Upper lobe of left lung (tissue), 6 donors: ENCODE measurements around the gene ADK. TPM values are rescaled to one million over a fixed set of nuclear protein-coding genes. Genes with fewer than 3 reads are reported as not detected.
A peak's percentile ranks its signal among the peaks of the same experiment; 100 is the strongest.

Experiments used
- ATAC-seq, 2 donors: fragments of 200-7000 bp; cut with Tn5 transposase; one replicate each; pipeline ENCODE4 v1.9.1; 2022; ENCODE audit warnings: mild to moderate bottlenecking in 2 of 2, moderate library complexity in 2 of 2; ENCODE audit not compliant: low FRiP score in 2 of 2
- DNase-seq, 2 donors: peaks; one replicate each; pipeline ENCODE4 v3.0.0-alpha.2; 2019 to 2020
- H3K27ac ChIP-seq, 4 donors: fragments of 200-600 bp; sonication (generic); one replicate each; pipeline ENCODE4 v1.5.1; 2016 to 2019
- H3K27me3 ChIP-seq, 4 donors: fragments of 200-600 bp; sonication (generic); one replicate each; pipeline ENCODE4 v1.5.1; 2017 to 2019
- H3K36me3 ChIP-seq, 4 donors: fragments of 200-600 bp; sonication (generic); one replicate each; pipeline ENCODE4 v1.5.1; 2016 to 2019
- H3K4me1 ChIP-seq, 4 donors: fragments of 200-600 bp; sonication (generic); one replicate each; pipeline ENCODE4 v1.5.1; 2018 to 2019
- H3K4me3 ChIP-seq, 4 donors: fragments of 200-600 bp; sonication (generic); one replicate each; pipeline ENCODE4 v1.5.1; 2017 to 2019; ENCODE audit warnings: mild to moderate bottlenecking in 2 of 4, moderate library complexity in 1 of 4
- H3K9me3 ChIP-seq, 4 donors: fragments of 200-600 bp; sonication (generic); one replicate each; pipeline ENCODE4 v1.5.1; 2018 to 2019
- EP300 ChIP-seq, 4 donors: sonication (generic); formaldehyde crosslinking; IDR thresholded peaks; one replicate each; pipeline ENCODE4 v1.5.1; 2017; ENCODE audit warnings: antibody characterized with exemption in 4 of 4, control low read depth in 2 of 4
- POLR2A ChIP-seq, 4 donors: fragments of 450-650 bp; IDR thresholded peaks; one replicate each; pipeline ENCODE4 v1.5.1; 2016 to 2017; ENCODE audit warnings: antibody characterized with exemption in 4 of 4, mild to moderate bottlenecking in 2 of 4
- POLR2AphosphoS5 ChIP-seq, 2 donors: sonication (generic); formaldehyde crosslinking; IDR thresholded peaks; one replicate each; pipeline ENCODE4 v1.5.1; 2017; ENCODE audit warnings: antibody characterized with exemption in 2 of 2
- WGBS, 2 donors: methylation state at CpG; one replicate each; pipeline ENCODE4 v1.1.5; 2017 to 2018; 5-methylcytosine and 5-hydroxymethylcytosine counted together
- total RNA-seq, 6 donors: library from RNA; depleted of rRNA in 4 of 6; stranded (reverse); fragments of >200 nt in 4 of 6; gene quantifications; one replicate each; pipeline versions ENCODE4 v1.1.0 to v1.2.1, GENCODE V29; 2016 to 2021
- TF ChIP-seq, protein P1 (sequence below), 6 experiments: fragments of 450-650 bp in 4 of 6; fragments of 200-600 bp in 2 of 6; sonication (generic) in 2 of 6; IDR thresholded peaks; one replicate each; pipeline ENCODE4 v1.5.1; 2016 to 2019; ENCODE audit warnings: antibody characterized with exemption in 6 of 6
- donor health status: DM: no; HTN: no; CAD: no; lungs with moderate emphysema.
- donor health status: DM: no; HTN: yes; CAD: no; lungs with severe emphysema.

Gene ADK
- total RNA-seq, 6 donors from 2014 or later = 27.9 to 123 (median 48.1) TPM

DNA sequence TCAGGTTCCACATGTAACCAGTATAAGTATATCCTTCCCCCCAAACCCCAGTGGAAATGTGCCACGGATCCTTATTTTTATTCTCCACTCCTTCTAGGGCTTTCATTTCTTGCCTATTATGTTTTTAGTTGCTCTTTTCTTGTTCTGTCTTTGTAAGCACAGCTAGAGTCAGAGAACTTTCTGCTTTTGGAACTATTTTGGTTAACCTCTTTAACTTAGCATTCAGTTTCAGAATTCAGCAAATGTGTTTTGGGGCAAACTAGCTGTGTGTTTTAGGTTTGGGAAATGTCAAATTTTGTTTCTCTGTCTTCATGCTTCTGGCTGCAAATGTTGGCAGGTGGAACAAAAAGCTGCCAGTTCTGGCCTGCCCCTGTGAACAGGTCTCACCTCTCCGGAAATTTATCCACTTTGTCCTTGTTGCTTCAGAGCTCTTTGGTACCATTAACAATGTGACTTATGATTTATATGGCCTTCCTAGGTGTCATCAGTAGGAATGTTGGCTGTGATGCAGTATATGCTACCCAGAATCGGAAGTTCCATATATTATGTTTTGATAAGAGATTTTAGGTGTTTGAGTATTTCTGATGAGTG, 156.1 kb downstream of the ADK start:
- Histone ChIP-seq H3K27ac (no peak overlapping the region), H3K27me3 (no peaks in the 10 kb centered on the region), H3K36me3 (no peaks in the 10 kb centered on the region), H3K4me1 (no peaks in the 10 kb centered on the region), H3K9me3 (no peaks in the 10 kb centered on the region), H3K4me3 (no peak overlapping the region)
- no peak for TF ChIP-seq EP300 (IDR thresholded peaks at IDR 0.05)
- ATAC-seq = no peak
- 77 to 83% methylated on average over 3 of the region's 3 CpGs for WGBS, 2 donors
- no peak for DNase-seq

DNA sequence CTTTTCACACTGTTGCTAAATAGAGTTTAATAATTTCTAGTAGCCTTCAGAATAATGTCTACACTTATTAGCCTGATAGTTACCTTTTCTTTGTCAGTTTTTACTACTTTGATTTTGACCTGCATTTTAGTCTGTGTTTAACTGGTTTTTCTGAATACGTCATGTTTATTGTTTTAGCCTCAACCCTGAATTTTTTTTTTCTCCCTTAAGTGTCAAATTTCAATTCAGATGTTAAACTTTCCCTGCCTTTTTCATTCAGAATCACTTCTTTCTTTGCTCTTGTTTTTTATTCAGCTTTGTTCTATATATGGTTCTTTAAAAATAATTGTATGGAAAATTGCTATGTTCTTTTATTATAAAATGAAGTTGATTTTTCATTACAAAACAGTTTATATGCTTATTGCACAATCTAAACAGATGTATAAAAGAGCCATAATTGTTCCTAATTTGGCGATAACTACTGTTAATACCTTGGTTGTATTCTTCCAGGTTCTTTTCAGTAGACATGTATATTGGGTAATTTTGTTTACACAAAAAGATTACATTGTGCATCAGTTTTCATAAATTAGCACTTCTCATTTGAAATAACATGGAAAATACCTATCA, 159.7 kb downstream of the ADK start:
- TF ChIP-seq, protein P1, sequence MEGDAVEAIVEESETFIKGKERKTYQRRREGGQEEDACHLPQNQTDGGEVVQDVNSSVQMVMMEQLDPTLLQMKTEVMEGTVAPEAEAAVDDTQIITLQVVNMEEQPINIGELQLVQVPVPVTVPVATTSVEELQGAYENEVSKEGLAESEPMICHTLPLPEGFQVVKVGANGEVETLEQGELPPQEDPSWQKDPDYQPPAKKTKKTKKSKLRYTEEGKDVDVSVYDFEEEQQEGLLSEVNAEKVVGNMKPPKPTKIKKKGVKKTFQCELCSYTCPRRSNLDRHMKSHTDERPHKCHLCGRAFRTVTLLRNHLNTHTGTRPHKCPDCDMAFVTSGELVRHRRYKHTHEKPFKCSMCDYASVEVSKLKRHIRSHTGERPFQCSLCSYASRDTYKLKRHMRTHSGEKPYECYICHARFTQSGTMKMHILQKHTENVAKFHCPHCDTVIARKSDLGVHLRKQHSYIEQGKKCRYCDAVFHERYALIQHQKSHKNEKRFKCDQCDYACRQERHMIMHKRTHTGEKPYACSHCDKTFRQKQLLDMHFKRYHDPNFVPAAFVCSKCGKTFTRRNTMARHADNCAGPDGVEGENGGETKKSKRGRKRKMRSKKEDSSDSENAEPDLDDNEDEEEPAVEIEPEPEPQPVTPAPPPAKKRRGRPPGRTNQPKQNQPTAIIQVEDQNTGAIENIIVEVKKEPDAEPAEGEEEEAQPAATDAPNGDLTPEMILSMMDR (IDR thresholded peaks at IDR 0.05) = no peak
- TF ChIP-seq EP300 (IDR thresholded peaks at IDR 0.05) (no peak), POLR2AphosphoS5 (IDR thresholded peaks at IDR 0.05) (no peak), POLR2A (IDR thresholded peaks at IDR 0.05) (no peak)
- no peak for ATAC-seq
- whole genome bisulfite sequencing, 2 donors = 95% methylated on average over 2 of the region's 2 CpGs

DNA sequence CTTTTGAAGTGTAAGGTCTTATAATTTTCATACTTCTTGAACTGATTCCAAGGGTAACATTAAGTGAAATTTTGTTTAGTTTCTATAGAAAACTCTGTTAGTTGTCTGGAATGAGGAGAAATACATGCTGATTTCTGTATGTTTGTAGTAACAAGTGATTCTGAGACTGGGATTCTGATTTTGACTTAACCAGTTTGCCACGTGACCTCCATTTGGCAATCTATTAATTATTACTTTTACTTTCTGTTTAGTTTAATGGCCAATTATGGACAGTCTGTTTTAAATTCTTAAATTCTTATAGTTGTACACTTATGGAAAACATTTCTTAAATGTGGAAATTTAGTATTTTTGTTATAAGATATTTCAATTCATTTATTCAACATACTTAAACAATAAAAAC, 163.1 kb downstream of the ADK start:
- DNase-seq (no peak), ATAC-seq (no peak)
- 20 to 25% methylated on average over 1 of the region's 1 CpG for WGBS, 2 donors
- Histone ChIP-seq H3K4me3 (peak overlapping the region in 3 of 4 donors; percentile 7 to 33 (median 31)), H3K4me1 (no peaks in the 10 kb centered on the region), H3K27me3 (no peaks in the 10 kb centered on the region), H3K9me3 (no peaks in the 10 kb centered on the region), H3K27ac (no peak overlapping the region), H3K36me3 (peaks cover 0 to 3% (median 0%) of the 10 kb centered on the region in 4 donors)
- TF ChIP-seq POLR2AphosphoS5 (IDR thresholded peaks at IDR 0.05) (no peak), POLR2A (IDR thresholded peaks at IDR 0.05) (no peak), EP300 (IDR thresholded peaks at IDR 0.05) (no peak)
- TF ChIP-seq, protein P1 (IDR thresholded peaks at IDR 0.05) = no peak

More for the DNA sequence above, 159.7 kb downstream of the ADK start:
- Histone ChIP-seq H3K27ac (no peak overlapping the region), H3K36me3 (peaks cover 0 to 2% (median 0%) of the 10 kb centered on the region in 4 donors), H3K9me3 (no peaks in the 10 kb centered on the region), H3K4me3 (no peak overlapping the region), H3K4me1 (no peaks in the 10 kb centered on the region), H3K27me3 (no peaks in the 10 kb centered on the region)
- no peak for DNase-seq

DNA sequence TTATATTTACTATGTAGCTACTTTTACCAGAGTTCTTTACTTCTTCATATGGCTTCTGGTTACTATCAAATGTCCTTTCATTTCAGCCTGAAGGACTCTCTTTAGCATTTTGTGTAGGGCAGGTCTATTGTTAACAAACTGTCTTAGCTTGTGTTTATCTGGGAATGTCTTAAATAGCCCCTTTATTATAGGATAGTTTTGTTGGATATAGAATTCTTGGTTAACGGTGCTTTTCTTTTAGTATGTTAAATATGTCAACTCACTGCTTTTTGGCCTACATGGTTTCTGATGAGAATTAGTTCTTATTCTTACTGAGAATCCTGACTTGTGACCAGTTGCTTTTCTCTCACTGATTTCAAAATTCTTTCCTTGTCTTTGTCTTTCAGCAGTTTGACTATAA, 169.0 kb downstream of the ADK start:
- 100% methylated on average over 1 of the region's 1 CpG for WGBS, 2 donors
- H3K4me1 ChIP-seq = no peaks in the 10 kb centered on the region
- ATAC-seq = no peak

DNA sequence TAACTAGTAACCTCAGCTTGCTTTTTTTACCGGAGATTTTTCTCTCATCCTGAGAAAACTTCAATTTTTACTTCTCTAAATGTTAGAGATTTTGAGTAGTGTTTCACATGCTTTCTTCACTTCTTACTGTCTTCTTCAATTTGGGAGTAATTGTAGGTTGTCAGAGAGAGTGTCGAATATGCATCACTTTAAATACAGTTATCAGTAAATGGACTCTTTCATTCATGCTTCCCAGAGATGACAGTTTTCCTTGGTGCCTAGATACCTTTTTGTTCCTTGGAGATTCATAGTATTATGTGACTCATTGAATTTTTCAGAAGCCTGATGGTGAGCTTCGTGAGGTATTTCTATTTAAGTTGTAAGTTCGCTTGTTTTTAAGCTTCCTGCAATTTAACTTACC, 169.7 kb downstream of the ADK start:
- no peak for TF ChIP-seq POLR2AphosphoS5 (IDR thresholded peaks at IDR 0.05)
- no peak for TF ChIP-seq POLR2A (IDR thresholded peaks at IDR 0.05)
- TF ChIP-seq, protein P1 (IDR thresholded peaks at IDR 0.05) = no peak
- TF ChIP-seq EP300 (IDR thresholded peaks at IDR 0.05) = no peak
- no peaks in the 10 kb centered on the region for H3K4me1 ChIP-seq
- ATAC-seq (no peak), DNase-seq (no peak)
- H3K4me3 ChIP-seq = no peak overlapping the region
- H3K27me3 ChIP-seq = no peaks in the 10 kb centered on the region
- H3K9me3 ChIP-seq = peaks cover 4 to 10% (median 6%) of the 10 kb centered on the region in 4 donors
- WGBS, 2 donors = 96 to 97% methylated on average over 4 of the region's 4 CpGs
- H3K27ac ChIP-seq = no peak overlapping the region
- H3K36me3 ChIP-seq = peaks cover 0 to 1% (median 0%) of the 10 kb centered on the region in 4 donors

More for the DNA sequence above, 169.0 kb downstream of the ADK start:
- TF ChIP-seq POLR2A (IDR thresholded peaks at IDR 0.05) = no peak
- no peak for TF ChIP-seq EP300 (IDR thresholded peaks at IDR 0.05)
- TF ChIP-seq POLR2AphosphoS5 (IDR thresholded peaks at IDR 0.05) = no peak
- TF ChIP-seq, protein P1 (IDR thresholded peaks at IDR 0.05) = no peak
- Histone ChIP-seq H3K36me3 (peaks cover 0 to 3% (median 0%) of the 10 kb centered on the region in 4 donors), H3K27ac (no peak overlapping the region), H3K27me3 (no peaks in the 10 kb centered on the region), H3K4me3 (no peak overlapping the region), H3K9me3 (peaks cover 4 to 10% (median 6%) of the 10 kb centered on the region in 4 donors)
- DNase-seq = no peak
